Neural progenitor cell (in vitro differentiated cells): ENCODE data around the gene TAF6.

Experiments used
- CTCF ChIP-seq: fragments of 200-600 bp; sonication (generic); IDR thresholded peaks from 2 replicates; pipeline ENCODE4 v1.5.1; 2017; ENCODE audit warnings: antibody characterized with exemption, mild to moderate bottlenecking
- EZH2 ChIP-seq: fragments of 200-600 bp; sonication (generic); IDR thresholded peaks from 2 replicates; pipeline ENCODE4 v1.6.1; 2017; ENCODE audit warnings: antibody characterized with exemption, mild to moderate bottlenecking, moderate library complexity

GRCh38 chr7:100093054-100093453 lies 26.1 kb downstream of the TAF6 start:
- TF ChIP-seq CTCF (no peak), EZH2 (no peak)
